ENCODE results near the gene ANO6. TPM values are rescaled to one million over a fixed set of nuclear protein-coding genes. Genes with fewer than 3 reads are reported as not detected.

The ANO6 gene
- total RNA-seq, 2 donors from 2014 or later = 114 to 139 TPM

GRCh38 chr12:45243963-45244362, 28.1 kb downstream of the ANO6 start:
- ATAC-seq (ENCODE audit: insufficient number of reproducible peaks, low FRiP score, low read depth) (no peak), DNase-seq (ENCODE audit: low spot score) (no peak)
- no peaks in the 10 kb centered on the region for H3K9me3 ChIP-seq
- H3K4me1 ChIP-seq (ENCODE audit: control insufficient read depth in 1 of 2, low read depth in 2 of 2) = peaks cover 34 to 81% of the 10 kb centered on the region in 2 donors
- TF ChIP-seq CTCF (IDR thresholded peaks at IDR 0.05) = no peak
- H3K4me3 ChIP-seq = peak overlapping the region; percentile 68
- no peaks in the 10 kb centered on the region for H3K27me3 ChIP-seq (replicated peaks; ENCODE audit: insufficient read depth)
- peak overlapping the region; percentile 77 to 99 for H3K27ac ChIP-seq
- no peaks in the 10 kb centered on the region for H3K36me3 ChIP-seq

DNA sequence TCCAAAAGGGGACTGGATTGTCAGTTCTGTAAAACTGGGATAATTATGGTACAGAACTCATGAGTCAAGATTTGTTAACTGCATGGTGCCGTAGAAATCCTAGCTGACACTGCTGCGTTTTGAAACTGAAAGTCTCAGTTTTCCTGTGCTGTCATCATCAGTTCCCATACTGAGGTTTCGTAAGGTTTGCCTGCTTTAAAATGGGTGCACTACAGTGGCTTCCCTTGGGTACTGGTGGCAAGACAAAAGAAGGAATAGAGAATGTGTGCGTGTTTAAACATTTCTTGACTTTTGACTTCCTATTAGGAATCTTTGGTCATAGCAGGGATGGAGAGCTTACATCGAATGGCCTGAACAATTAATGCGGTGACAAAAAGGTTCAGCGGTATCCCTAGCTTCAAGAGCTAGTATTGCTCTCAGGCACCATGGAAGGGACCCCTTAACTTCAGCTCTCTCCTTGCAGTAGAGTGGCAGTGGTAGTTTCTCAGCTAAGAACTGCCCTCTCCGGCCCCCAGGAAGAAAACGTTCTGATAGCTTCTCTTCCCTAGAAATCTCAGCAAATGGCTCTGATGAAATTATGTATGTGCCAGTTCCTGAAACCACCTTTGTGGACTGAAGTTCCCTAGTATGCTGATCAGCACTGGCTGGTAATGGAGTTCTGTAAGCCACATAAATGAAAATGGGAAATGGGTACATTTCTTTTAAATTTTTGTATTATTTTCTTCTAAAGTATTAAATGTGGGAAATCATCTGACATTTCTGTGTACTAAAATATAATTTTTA, 28.9 kb downstream of the ANO6 start:
- DNase-seq (ENCODE audit: low spot score) (no peak), ATAC-seq (ENCODE audit: insufficient number of reproducible peaks, low FRiP score, low read depth) (peak; percentile 72)
- Histone ChIP-seq H3K27me3 (replicated peaks; ENCODE audit: insufficient read depth) (no peaks in the 10 kb centered on the region), H3K27ac (peak overlapping the region; percentile 77 to 99), H3K9me3 (no peaks in the 10 kb centered on the region), H3K4me3 (peak overlapping the region; percentile 68), H3K36me3 (no peaks in the 10 kb centered on the region), H3K4me1 (ENCODE audit: control insufficient read depth in 1 of 2, low read depth in 2 of 2) (peaks cover 34 to 81% of the 10 kb centered on the region in 2 donors)
- no peak for TF ChIP-seq CTCF (IDR thresholded peaks at IDR 0.05)

GRCh38 chr12:45246236-45246635, 30.3 kb downstream of the ANO6 start:
- H3K27ac ChIP-seq = peak overlapping the region; percentile 10 to 99
- H3K9me3 ChIP-seq = no peaks in the 10 kb centered on the region
- H3K27me3 ChIP-seq (replicated peaks; ENCODE audit: insufficient read depth) = no peaks in the 10 kb centered on the region
- ATAC-seq (ENCODE audit: insufficient number of reproducible peaks, low FRiP score, low read depth) = no peak
- no peak for DNase-seq (ENCODE audit: low spot score)
- no peaks in the 10 kb centered on the region for H3K36me3 ChIP-seq
- no peak for TF ChIP-seq CTCF (IDR thresholded peaks at IDR 0.05)
- no peak overlapping the region for H3K4me3 ChIP-seq
- H3K4me1 ChIP-seq (ENCODE audit: control insufficient read depth in 1 of 2, low read depth in 2 of 2) = peaks cover 31 to 91% of the 10 kb centered on the region in 2 donors

DNA sequence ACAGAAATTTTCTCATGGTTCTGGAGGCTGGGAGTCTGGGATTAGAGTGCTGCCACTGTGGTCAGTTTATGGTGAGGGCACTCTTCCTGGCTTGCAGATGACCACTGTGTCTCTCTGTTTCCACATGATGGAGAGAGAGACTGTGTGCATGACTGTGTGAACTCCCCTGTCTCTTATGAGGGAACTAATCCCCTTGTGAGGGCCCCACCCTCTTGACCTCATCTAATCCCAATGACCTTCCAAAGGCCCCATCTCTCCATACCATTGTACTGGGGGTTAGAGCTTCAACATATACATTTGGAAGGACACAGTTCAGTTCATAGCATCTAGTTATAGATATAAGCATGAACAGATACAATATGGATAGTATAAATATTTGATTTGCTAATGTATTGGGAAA, 31.7 kb downstream of the ANO6 start:
- Histone ChIP-seq H3K36me3 (no peaks in the 10 kb centered on the region), H3K4me1 (ENCODE audit: control insufficient read depth in 1 of 2, low read depth in 2 of 2) (peaks cover 26 to 88% of the 10 kb centered on the region in 2 donors), H3K4me3 (no peak overlapping the region), H3K9me3 (no peaks in the 10 kb centered on the region), H3K27ac (peak overlapping the region in 1 of 2 donors; percentile 6), H3K27me3 (replicated peaks; ENCODE audit: insufficient read depth) (no peaks in the 10 kb centered on the region)
- ATAC-seq (ENCODE audit: insufficient number of reproducible peaks, low FRiP score, low read depth) = no peak
- no peak for DNase-seq (ENCODE audit: low spot score)
- TF ChIP-seq CTCF (IDR thresholded peaks at IDR 0.05) = no peak

- DNase-seq (ENCODE audit: low spot score) = no peak
- Histone ChIP-seq H3K27me3 (replicated peaks; ENCODE audit: insufficient read depth) (no peaks in the 10 kb centered on the region), H3K27ac (peak overlapping the region in 1 of 2 donors; percentile 6), H3K36me3 (no peaks in the 10 kb centered on the region), H3K4me1 (ENCODE audit: control insufficient read depth in 1 of 2, low read depth in 2 of 2) (peaks cover 22 to 88% of the 10 kb centered on the region in 2 donors), H3K9me3 (no peaks in the 10 kb centered on the region), H3K4me3 (no peak overlapping the region)
- no peak for TF ChIP-seq CTCF (IDR thresholded peaks at IDR 0.05)
- ATAC-seq (ENCODE audit: insufficient number of reproducible peaks, low FRiP score, low read depth) = no peak
Measured at GRCh38 chr12:45248095-45248494, 32.2 kb downstream of the ANO6 start.
